Upper lobe of right lung (tissue), 1 donor: ENCODE results near the gene TBCK. TPM values are rescaled to one million over a fixed set of nuclear protein-coding genes. Genes with fewer than 3 reads are reported as not detected.

Source experiments
- ATAC-seq: fragments of 200-7000 bp; cut with Tn5 transposase; one replicate; pipeline ENCODE4 v1.9.1; 2020; ENCODE audit warnings: mild to moderate bottlenecking, moderate library complexity
- DNase-seq: peaks from one replicate; pipeline ENCODE4 v3.0.0-alpha.2; 2020
- H3K27ac ChIP-seq: fragments of 200-600 bp; one replicate; pipeline ENCODE4 v1.8.0; 2022
- H3K27me3 ChIP-seq: fragments of 200-600 bp; one replicate; pipeline ENCODE4 v1.8.0; 2022; ENCODE audit warnings: mild to moderate bottlenecking
- H3K36me3 ChIP-seq: fragments of 200-600 bp; one replicate; pipeline ENCODE4 v1.8.0; 2022
- H3K4me1 ChIP-seq: fragments of 200-600 bp; one replicate; pipeline ENCODE4 v1.8.0; 2022
- H3K4me3 ChIP-seq: fragments of 200-600 bp; one replicate; pipeline ENCODE4 v1.8.0; 2022; ENCODE audit warnings: mild to moderate bottlenecking
- H3K9me3 ChIP-seq: fragments of 200-600 bp; one replicate; pipeline ENCODE4 v1.8.0; 2022
- intact Hi-C: fragments of 100-400 bp; cut with DNase I; formaldehyde crosslinking; loops from one replicate; pipeline ENCODE4 v1.11.0; 2022
- total RNA-seq: library from RNA; stranded (reverse); fragmentation: NEBNext Ultra II Directional; extraction: Animal tissue kit (Norgen Biotek cat#: 25700); gene quantifications from one replicate; pipeline ENCODE4 v1.2.1, GENCODE V29; 2021
- TF ChIP-seq, protein P1 (sequence below): fragments of 200-600 bp; IDR thresholded peaks from one replicate; pipeline ENCODE4 v1.8.0; 2022; ENCODE audit warnings: antibody characterized with exemption
- donor health status: DM: no; HTN: yes; CAD: no; lungs with severe emphysema.

The TBCK gene
- total RNA-seq, 1 donor from 2014 or later = 51.7 TPM

GRCh38 chr4:106340774-106341173 lies 24.8 kb upstream of the TBCK start:
- DNase-seq (no peak), ATAC-seq (no peak)
- Histone ChIP-seq H3K4me1 (no peaks in the 10 kb centered on the region), H3K9me3 (no peaks in the 10 kb centered on the region), H3K36me3 (peaks cover 33% of the 10 kb centered on the region), H3K4me3 (no peak overlapping the region), H3K27ac (no peak overlapping the region), H3K27me3 (no peaks in the 10 kb centered on the region)
- intact Hi-C loops = no loop called here
- TF ChIP-seq, protein P1, sequence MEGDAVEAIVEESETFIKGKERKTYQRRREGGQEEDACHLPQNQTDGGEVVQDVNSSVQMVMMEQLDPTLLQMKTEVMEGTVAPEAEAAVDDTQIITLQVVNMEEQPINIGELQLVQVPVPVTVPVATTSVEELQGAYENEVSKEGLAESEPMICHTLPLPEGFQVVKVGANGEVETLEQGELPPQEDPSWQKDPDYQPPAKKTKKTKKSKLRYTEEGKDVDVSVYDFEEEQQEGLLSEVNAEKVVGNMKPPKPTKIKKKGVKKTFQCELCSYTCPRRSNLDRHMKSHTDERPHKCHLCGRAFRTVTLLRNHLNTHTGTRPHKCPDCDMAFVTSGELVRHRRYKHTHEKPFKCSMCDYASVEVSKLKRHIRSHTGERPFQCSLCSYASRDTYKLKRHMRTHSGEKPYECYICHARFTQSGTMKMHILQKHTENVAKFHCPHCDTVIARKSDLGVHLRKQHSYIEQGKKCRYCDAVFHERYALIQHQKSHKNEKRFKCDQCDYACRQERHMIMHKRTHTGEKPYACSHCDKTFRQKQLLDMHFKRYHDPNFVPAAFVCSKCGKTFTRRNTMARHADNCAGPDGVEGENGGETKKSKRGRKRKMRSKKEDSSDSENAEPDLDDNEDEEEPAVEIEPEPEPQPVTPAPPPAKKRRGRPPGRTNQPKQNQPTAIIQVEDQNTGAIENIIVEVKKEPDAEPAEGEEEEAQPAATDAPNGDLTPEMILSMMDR = no peak

GRCh38 chr4:106339431-106339830 lies 23.4 kb upstream of the TBCK start:
- ATAC-seq = no peak
- no peak for DNase-seq
- no peaks in the 10 kb centered on the region for H3K27me3 ChIP-seq
- intact Hi-C loops = no loop called here
- H3K9me3 ChIP-seq = no peaks in the 10 kb centered on the region
- H3K4me3 ChIP-seq = no peak overlapping the region
- TF ChIP-seq, protein P1 = no peak
- H3K36me3 ChIP-seq = peaks cover 46% of the 10 kb centered on the region
- no peaks in the 10 kb centered on the region for H3K4me1 ChIP-seq
- no peak overlapping the region for H3K27ac ChIP-seq

DNA sequence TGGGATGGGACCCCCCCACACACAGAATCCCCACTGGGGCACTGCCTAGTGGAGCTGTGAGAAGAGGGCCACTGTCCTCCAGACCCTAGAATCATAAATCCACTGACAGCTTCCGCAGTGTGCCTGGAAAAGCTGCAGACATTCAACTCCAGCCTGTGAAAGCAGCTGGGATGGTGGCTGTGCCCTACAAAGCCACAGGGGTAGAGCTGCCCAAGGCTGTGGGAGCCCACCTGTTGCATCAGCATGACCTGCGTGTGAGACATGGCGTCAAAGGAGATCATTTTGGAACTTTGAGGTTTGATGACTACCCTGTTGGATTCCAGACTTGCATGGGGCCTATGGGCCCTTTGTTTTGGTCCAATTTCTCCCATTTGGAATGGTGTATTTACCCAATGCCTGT lies 22.7 kb upstream of the TBCK start:
- Histone ChIP-seq H3K4me1 (no peaks in the 10 kb centered on the region), H3K27me3 (no peaks in the 10 kb centered on the region), H3K27ac (no peak overlapping the region), H3K4me3 (no peak overlapping the region), H3K9me3 (no peaks in the 10 kb centered on the region), H3K36me3 (peaks cover 54% of the 10 kb centered on the region)
- TF ChIP-seq, protein P1 = no peak
- DNase-seq (no peak), ATAC-seq (no peak)
- intact Hi-C loops = no loop called here

DNA sequence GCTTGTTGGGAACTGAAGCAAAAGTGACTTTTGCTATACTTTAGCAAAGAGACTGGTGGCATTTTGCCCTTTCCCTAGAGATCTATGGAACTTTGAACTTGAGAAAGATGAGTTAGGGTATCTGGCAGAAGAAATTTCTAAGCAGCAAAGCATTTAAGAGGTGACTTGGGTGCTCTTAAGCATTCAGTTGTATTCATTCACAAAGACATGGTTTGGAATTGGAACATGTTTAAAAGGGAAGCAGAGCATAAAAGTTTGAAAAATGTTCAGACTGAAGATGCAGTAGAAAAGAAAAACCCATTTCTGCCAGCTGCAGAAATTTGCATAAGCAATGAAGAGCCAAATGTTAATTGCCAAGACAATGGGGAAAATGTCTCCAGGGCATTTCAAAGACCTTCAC lies 21.9 kb upstream of the TBCK start:
- Histone ChIP-seq H3K9me3 (no peaks in the 10 kb centered on the region), H3K4me3 (no peak overlapping the region), H3K36me3 (peaks cover 61% of the 10 kb centered on the region), H3K27me3 (no peaks in the 10 kb centered on the region), H3K27ac (no peak overlapping the region), H3K4me1 (no peaks in the 10 kb centered on the region)
- ATAC-seq (no peak), DNase-seq (no peak)
- intact Hi-C loops = no loop called here
- TF ChIP-seq, protein P1 = no peak

- intact Hi-C loops = no loop called here
- Histone ChIP-seq H3K27ac (no peak overlapping the region), H3K4me3 (no peak overlapping the region), H3K4me1 (no peaks in the 10 kb centered on the region), H3K36me3 (peaks cover 74% of the 10 kb centered on the region), H3K27me3 (no peaks in the 10 kb centered on the region), H3K9me3 (no peaks in the 10 kb centered on the region)
- DNase-seq (no peak), ATAC-seq (no peak)
- TF ChIP-seq, protein P1 = no peak
Measured at GRCh38 chr4:106336618-106337017, 20.6 kb upstream of the TBCK start.
